Globus pallidus (tissue), 1 donor: ENCODE results near the gene CTAGE6.
"Not testable (repeated sequence)": the region's sequence is repeated elsewhere in the genome, so short reads cannot be mapped to it uniquely, and the experiment has no call there.

Experiments used
- DNase-seq: peaks from one replicate; pipeline ENCODE4 v3.0.0-alpha.2; 2015; ENCODE audit warnings: low spot score

Gene CTAGE6, protein sequence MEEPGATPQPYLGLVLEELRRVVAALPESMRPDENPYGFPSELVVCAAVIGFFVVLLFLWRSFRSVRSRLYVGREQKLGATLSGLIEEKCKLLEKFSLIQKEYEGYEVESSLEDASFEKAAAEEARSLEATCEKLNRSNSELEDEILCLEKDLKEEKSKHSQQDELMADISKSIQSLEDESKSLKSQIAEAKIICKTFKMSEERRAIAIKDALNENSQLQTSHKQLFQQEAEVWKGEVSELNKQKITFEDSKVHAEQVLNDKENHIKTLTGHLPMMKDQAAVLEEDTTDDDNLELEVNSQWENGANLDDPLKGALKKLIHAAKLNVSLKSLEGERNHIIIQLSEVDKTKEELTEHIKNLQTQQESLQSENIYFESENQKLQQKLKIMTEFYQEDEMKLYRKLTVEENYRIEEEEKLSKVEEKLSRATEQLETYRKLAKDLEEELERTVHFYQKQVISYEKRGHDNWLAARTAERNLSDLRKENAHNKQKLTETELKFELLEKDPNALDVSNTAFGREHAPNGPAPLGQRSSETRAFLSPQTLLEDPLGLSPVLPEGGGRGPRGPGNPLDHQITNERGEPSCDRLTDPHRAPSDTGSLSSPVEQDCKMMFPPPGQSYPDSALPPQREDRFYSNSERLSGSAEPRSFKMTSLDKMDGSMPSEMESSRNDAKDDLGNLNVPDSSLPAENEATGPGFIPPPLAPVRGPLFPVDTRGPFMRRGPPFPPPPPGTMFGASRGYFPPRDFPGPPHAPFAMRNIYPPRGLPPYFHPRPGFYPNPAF

DNA sequence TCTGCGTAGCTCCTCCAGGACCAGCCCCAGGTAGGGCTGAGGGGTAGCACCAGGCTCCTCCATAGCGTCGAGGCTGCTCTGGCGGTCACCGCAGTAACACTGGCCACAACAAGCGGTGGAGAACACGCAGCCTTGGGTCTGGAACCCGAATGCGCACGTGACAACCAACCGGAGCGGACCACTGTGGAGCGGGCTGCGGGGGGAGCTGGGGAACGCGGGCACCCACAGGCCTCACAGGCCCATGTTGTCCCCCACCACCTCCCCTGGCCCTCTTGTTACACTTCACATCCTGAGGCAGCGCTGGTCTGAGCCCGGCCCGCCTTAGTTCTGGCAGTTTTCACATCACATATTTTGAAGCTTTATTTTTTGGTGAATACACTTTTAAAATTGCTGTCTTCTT is at the start of gene CTAGE6:
Gene CTAGE6 (minus strand): TSS at position 101 of the 400 bp plus-strand sequence. CDS start 38 bp downstream, at position 63.
- not testable (repeated sequence) for DNase-seq

DNA sequence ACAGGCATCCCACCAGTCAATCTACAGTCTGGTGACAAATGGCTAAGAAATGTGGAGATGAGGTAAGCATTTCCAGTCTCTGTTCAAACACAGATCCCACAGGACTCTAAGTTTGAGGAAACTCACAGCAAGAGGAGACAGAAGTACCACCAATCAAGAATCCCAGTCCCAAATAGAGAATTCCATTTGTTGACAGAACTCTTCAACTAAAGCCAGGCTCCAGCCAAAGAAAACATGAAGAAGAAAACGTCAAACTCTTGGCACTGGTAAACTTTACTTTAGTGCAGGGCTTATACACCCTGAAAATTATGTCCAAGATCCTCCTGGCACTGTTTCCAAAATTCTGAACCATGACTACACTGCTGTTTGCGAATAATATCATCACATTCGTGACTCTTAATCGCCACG is 49.2 kb upstream of the CTAGE6 start:
- not testable (repeated sequence) for DNase-seq

DNA sequence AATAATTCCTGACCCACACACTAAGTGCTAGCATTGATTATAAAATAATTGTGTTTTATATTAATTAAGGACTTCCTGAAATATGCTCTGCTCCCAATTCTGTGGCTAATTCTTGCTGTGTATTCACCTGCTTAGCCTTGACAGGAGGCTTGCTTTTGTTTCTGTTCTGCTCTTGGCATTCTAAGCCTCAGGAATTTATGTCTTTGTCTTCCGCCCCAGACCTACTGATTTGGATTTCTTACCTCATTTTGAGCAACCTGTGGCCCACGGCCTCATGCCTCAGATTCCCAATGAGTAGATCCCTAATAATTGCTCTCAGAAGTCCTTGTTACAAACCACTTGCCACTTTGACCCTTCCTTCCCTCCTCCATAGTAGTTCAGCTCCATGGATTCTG is 40.4 kb upstream of the CTAGE6 start:
- DNase-seq, result not testable (repeated sequence)

DNA sequence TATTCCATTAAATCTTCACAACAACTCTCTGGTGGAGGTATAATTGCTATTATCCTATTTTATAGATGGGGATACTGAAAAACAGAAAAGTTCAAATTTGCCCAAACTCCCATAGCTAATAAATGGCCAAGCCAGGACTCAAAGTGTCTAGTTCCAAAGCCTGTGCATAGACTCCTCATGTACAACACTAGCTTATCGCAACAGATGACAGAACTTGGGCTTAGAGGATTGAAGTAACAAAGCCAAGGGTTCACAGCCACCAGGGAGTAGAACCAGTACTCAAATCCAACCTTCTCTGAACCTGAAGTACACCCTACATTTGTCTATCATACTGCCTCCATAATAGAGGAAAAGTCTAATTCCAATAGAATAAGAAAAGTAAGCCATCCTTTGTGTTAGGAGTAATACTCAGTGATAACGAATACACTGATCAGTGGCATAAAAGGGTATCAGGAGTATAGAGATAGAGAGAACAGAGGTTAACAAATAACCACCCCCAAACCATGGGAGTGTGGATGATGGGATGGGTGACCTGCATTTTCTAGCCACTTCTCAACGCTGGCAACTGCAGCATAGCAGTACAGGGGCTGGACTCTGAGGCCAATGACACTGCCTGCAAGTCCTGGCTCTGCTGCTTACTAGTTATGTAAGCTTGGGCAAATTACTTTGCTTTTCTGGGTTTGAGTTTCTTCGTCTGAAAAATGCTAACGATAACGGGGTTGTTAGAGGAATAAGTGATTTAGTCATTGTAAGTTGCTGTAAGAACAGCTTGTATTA is 39.8 kb upstream of the CTAGE6 start:
- not testable (repeated sequence) for DNase-seq

DNA sequence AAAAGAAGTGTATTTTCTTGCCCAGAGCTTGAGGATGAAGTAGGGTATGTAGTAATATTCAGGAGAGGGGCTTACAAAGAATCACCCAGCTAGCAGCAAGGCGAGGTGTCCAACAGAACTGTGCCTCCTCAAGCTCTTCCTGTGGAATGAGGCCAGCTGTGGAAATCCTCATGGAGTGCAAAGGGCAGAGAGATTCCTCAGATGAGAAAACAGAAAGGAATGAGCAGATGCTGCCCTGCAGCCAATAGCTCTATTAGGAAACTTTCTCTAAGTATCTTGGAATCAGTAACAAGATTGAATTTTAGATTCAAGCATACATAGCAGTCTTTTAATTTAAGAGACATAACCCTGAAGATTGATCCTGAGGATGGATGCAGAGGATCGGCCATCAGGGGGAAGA is 38.2 kb upstream of the CTAGE6 start:
- not testable (repeated sequence) for DNase-seq

DNA sequence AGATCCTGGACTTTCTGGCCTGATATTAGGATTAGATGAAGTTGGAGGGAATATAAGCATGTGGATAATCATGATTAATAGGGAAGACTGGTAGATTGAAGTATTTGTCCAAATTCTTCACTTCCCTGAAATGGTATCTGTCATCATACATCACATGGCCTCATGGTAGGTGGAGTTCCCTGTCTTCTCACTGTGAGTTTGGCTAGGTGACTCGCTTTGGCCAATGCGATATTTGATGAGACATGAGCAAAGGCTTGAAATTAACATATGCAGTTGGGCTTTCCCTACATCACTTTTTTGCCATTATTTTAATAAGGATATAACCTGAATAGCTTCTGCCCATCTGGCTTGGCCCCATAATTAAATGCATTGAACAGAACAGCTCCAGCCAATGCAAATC is 35.1 kb upstream of the CTAGE6 start:
- not testable (repeated sequence) for DNase-seq

DNA sequence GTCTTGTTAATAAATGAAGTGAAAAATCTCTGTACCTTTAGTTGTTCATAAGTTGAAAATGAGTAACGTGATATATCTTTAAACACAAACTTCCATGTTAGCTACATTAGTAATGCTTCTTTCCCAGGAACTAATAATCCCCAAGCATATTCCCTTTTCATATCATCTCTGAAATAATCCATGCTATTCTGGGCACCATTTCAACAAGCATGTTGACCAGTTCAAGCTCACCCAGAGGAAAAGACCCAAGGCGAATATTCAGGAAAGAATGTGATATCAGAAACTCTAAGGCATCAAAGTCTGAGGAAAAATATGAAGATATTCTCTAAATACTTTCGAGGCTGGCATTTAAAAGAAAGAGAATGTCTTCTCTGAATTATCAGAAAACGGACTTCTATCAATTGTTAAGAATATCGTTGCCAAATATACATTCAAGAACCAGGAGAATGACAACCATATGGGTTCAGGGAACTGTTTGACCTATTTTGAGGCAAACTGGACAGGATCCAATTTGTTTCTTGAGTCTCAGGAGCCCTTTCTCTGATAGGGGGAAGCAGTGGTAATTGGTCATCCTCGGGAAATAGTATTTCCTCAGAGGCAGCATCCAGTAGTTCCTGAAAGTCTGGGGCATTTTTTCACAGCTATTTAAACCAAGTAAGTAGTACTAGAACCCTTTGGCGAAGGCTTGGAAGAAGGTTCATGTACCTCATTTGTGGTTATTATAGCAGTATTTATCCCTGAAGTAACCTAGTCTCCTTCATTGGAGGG is 28.1 kb upstream of the CTAGE6 start:
- not testable (repeated sequence) for DNase-seq

DNA sequence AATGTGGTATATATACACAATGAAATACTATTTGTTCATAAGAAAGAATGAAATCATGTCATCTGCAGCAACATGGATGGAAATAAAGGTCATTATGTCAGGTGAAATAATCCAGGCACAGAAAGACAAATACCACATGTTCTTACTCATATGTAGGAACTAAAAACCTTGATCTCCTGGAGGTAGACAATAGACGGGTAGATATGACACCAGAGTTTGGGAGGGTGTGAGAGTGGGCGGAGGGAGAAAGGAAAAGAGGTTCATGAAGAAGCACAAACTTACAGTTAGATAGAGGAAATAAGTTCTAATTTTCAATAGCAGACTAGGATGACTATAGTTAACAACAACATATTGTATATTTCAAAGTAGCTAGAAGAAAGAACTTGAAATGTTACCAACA is 22.1 kb upstream of the CTAGE6 start:
- not testable (repeated sequence) for DNase-seq

DNA sequence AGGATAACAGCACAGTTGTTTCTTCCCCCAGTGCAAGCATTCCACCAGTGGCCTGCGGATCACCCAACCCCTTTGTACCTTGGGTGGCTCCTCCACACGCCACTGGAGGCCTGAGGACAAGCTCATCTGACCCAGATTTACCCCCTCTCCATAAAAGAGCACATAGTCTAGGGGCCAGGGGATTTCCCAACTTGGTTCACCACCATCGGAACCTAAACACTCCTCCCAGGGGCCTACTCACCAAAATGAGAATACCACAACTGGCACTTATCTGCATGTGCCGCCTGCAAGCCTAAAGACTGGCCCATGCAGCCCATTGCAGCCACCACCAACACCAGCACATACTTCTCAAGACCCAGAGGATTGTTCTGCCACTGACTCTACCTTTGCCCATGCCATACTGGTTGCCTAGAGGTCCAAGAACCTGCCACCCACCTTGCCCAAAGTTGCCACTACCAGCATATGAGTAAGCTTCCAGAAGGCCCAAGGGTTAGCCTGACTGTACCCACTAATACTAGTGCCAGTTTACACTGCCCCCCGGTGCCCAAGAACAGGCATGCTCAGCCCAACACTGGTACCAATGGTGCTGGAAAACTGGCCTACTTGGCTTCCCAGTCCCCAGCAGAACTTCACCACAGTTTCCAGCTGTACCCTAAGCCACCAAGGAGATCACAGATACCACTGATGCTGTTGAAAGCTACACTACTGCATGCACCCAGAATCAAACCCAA is 15.4 kb upstream of the CTAGE6 start:
- DNase-seq, result not testable (repeated sequence)

DNA sequence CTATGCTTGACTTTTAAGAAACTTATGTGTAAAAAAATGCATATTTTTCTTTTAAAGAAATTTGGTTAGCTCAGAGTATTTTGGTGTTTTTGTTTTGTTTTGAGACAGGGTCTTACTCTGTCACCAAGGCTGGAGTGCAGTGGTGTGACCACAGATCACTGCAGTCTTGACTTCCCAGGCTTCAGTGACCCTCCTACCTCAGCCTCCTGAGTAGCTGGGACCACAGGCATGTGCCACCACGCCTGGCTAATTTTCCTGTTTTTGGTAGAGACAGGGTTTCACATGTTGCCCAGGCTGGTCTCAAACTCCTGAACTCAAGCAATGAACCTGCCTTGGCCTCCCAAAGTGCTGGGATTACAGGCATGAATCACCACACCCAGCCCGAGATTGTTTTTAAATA is 10.0 kb upstream of the CTAGE6 start:
- not testable (repeated sequence) for DNase-seq

DNA sequence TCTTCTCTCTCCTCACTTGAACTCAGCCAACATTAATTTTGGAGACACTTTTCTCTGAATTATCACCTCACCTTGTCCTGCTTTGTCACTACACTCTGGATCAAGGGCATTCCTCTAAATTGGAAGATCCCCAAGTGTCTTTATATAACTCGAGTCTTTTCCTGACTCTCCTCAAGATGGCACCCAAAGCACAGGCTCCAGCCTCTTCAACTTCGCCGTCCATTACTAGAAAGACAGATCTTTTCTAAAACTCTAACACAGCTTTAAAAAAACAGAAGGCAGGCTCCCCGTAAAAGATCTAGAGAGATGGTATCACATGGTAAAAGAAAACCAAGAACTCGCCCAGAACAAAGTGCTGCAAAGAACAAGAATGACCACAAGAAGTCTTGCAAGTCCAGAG is 8.2 kb upstream of the CTAGE6 start:
- DNase-seq, result not testable (repeated sequence)

DNA sequence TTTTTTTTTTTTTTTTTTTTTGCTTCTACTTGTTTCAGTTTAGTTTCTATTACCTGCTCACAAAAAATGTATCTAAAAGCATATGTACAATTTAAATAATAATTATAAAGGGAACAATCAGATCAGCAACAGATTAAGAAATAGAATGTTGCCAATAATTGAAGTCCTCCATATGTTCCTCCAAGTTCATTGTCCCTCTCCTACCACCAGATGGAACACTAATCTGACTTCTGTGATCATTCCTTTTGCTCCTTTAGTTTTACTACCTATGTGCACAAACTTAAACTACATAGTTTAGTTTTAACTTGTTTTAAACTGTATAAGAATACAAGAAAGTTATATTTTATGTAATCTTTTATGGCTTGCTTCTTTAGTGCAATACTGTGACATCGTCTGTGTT is 5.6 kb upstream of the CTAGE6 start:
- DNase-seq, result not testable (repeated sequence)

DNA sequence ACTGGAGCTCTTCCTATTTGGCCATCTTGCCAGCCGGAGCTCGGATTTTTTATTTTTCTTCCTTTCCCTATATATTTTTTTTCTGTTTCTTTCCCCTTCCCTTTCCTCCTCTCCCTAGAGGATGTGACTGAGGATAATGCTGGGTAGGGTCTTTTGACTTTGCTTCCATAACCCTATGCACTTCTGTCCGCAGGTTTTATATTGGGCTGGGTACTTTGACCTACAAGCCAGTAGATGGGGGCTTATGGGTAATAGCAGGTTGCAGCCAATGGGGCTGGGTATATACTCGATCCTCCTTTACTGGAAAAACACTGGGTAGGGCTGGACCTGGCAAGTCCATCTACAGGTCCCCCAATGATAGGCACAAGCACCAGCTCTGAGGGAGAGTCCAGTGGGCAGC is 12.2 kb downstream of the CTAGE6 start:
- not testable (repeated sequence) for DNase-seq

DNA sequence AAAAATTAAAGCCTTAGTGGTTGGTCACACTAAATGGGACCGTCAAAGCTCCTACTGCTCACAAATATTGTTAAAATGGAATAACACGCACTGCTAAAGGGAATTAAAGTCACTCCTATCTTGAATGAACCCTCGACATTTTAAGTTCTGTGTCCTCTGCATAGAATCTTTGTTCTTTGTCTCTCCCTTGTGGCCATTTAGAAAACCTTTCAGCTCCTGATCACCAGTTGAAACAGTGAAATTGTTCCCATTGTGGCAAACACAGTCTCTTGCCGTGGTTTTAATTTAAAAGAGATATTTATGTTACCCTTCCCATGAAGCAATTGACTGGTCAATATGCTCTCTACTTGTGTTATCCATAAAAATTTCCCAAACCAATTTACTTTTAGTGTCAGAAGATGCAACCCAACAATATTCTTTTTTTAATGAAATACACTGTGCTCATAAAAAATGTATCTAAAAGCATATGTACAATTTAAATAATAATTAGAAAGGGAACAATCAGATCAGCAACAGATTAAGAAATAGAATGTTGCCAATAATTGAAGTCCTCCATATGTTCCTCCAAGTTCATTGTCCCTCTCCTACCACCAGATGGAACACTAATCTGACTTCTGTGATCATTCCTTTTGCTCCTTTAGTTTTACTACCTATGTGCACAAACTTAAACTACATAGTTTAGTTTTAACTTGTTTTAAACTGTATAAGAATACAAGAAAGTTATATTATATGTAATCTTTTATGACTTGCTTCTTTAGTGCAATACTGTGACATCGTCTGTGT is 20.3 kb downstream of the CTAGE6 start:
- DNase-seq, result peak; percentile 40

DNA sequence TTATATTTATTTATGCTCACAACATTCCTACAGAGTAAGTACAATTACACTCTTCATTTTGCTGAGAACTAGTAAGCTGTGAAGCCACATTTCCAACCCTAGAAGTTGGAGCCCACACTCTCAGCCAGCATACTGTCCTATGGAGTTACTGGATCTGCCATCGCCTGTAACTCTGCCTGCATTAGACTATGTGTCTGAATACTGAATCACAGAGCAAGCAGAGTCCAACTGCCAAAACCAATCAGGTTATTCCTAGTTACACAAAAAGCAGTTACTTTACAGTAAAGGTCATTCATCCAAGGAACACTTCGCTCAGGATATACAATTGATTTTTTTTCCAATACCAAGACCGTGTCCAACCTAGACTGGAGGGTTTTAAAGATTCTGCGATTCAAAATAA is 21.5 kb downstream of the CTAGE6 start:
- no peak for DNase-seq

DNA sequence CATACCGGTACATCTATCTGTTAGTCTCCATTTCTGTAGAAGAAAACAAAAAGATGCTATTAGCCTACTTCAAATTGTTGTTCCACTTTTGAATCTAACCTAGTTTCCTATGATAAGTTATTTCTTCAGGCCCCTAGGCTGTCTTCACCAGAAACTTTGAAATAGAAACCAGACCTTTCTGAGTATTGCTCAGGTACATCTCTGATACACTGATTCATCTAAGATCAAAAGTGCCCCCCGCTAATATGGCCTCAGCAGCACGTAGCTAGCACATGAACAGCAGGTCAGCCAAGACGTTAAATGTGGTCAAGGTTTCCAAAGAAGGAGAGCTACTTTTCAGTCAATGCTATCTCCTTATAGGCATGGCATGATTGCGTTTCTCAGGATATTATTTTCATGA is 23.6 kb downstream of the CTAGE6 start:
- DNase-seq, result no peak

DNA sequence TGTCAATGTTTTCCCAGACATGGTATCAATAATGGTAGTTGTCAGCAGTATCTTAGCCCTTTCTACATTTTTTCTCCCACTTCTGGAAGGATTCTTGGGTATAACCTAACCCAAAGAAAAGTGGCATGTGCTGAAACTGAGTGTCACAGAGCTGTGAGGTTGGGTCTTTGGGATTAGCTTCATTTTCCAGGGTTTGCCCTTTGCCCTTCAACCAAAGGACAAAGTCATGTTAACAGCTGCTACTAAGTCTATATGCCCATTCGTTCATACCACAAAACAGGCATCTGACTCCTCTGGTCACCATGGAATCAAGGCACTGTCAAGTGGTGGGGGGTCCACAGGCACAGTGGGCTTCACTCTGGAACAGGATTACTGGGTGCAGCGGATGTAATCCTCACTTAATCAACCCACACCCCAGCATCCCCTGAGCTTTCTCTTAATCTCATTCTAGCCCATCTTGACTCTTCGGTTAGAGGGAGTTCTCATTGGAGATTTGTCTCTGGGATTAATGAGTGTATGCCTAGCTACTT is 29.1 kb downstream of the CTAGE6 start:
- no peak for DNase-seq

DNA sequence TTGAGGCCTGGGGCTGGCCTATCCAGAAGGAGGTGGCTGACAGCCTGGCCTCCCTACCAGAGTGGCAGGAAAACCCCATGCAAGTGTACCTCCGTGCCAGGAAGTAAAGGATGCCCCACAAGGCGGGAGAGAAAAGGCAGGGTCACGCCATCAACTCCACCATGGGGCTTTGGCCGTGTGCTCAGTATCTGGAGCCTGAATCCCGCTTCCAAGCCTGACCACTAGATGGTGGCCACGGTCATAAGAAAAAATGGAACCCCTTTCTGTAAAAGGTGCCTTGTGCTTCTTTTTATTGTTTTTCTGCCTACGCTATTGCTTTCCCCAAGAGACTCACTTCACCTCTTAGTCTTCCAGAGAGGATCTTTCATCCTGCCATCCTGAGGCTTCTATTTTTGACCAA is 29.9 kb downstream of the CTAGE6 start:
- DNase-seq, result not testable (repeated sequence)

DNA sequence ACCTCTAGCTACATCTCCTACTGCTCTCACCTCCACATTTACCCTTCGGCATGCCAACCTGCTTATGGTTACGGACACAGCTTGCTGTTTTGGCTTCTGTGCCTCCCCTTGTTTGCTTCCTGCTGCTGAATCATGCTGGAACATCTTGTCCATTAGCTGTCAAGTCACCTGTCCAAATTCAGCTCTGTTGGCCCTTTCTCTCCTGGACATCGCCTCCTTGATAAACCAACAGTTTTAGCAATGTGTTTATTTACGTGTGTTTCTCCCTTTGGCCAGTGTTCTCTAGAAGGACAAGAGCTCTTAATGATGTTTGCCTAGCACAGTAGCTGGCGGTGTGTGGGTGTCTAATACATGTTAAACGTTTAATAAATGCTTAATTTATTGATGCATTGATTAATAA is 31.4 kb downstream of the CTAGE6 start:
- not testable (repeated sequence) for DNase-seq

DNA sequence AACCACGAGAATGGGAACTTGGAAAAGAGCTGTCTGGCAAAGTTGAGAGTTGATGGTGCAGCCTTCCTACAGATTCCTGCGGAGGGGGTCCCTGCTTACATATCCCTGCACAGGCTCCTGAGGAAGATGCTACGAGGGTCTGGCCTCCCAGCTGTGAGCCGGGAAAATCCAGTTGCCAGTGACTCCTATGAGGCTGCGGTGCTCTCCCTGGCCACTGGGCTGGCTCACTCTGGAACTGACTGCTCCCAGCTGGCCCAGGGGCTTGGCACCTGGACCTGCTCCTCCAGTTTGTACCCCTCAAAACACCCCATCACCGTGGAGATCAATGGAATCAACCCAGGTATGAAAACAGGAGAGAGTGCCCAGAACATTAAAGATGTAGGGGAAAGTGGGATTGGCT is 37.2 kb downstream of the CTAGE6 start:
- DNase-seq, result not testable (repeated sequence)
